AG04449 (cell line): ENCODE results near the gene TMEM214.
"Not testable (repeated sequence)": the region's sequence is repeated elsewhere in the genome, so short reads cannot be mapped to it uniquely, and the experiment has no call there.

Experiments used
- CTCF ChIA-PET: fragments of 350-600 bp; formaldehyde crosslinking; extraction: SDS; loops from one replicate; lab custom pipeline; 2021; ENCODE audit warnings: antibody characterized with exemption; lab: Yijun Ruan, JAX
- POLR2A ChIA-PET: fragments of 400-600, 350-600 bp; formaldehyde crosslinking; extraction: SDS; loops from one replicate; lab custom pipeline; 2020; ENCODE audit warnings: antibody characterized with exemption, inconsistent platforms; lab: Yijun Ruan, JAX
- DNase-seq: peaks from one replicate; pipeline ENCODE4 v3.0.0-alpha.2; 2010; ENCODE audit warnings: low read depth, low spot score
- H3K4me3 ChIP-seq: 2 replicates; pipeline ENCODE4 v1.5.1; 2011; ENCODE audit warnings: low read depth, mild to moderate bottlenecking, control low read depth, low read length
- CTCF ChIP-seq: IDR thresholded peaks from one replicate; pipeline ENCODE4 v1.5.1; 2011; ENCODE audit warnings: mild to moderate bottlenecking, moderate library complexity, low read length, control low read depth, inconsistent platforms; ENCODE audit not compliant: insufficient read depth; ENCODE audit errors: missing control alignments

Gene TMEM214

GRCh38 chr2:27073782-27074181 lies 41.0 kb downstream of the TMEM214 start:
- TF ChIP-seq CTCF = no peak
- ChIA-PET CTCF (interaction anchor here (0.9 to 4.2 kb wide), 2 partner anchors 12 to 27 kb away, joined by 3 to 40 read pairs; partner anchors contain the start of gene KHK), POLR2A (interaction anchor here (0.7 kb wide), 1 partner anchor 21 kb away, joined by 3 read pairs; no protein-coding TSS in a partner anchor)
- no peak overlapping the region for H3K4me3 ChIP-seq
- DNase-seq = no peak

- POLR2A ChIA-PET = no interaction called here
- no peak for DNase-seq
- TF ChIP-seq CTCF = no peak
- no peak overlapping the region for H3K4me3 ChIP-seq
- CTCF ChIA-PET = interaction anchor here (0.9 to 4.2 kb wide), 2 partner anchors 11 to 28 kb away, joined by 3 to 40 read pairs; partner anchors contain the start of gene KHK
Observed at GRCh38 chr2:27074738-27075565, 42.2 kb downstream of the TMEM214 start.

GRCh38 chr2:27075566-27075871 lies 42.8 kb downstream of the TMEM214 start:
- DNase-seq, H3K4me3 ChIP-seq, POLR2A ChIA-PET: not testable (repeated sequence)
- CTCF ChIA-PET = interaction anchor here (4.2 kb wide), 1 partner anchor 10 kb away, joined by 40 read pairs; the partner anchor contains the start of gene KHK

GRCh38 chr2:27076323-27076722 lies 43.6 kb downstream of the TMEM214 start:
- POLR2A ChIA-PET = interaction anchor here (0.6 to 1.0 kb wide), 2 partner anchors 9 to 15 kb away, joined by 3 read pairs; no protein-coding TSS in a partner anchor
- CTCF ChIA-PET = interaction anchor here (1.0 kb wide), 2 partner anchors 9 to 189 kb away, joined by 3 read pairs; no protein-coding TSS in a partner anchor
- DNase-seq = no peak
- TF ChIP-seq CTCF = no peak
- H3K4me3 ChIP-seq = no peak overlapping the region

- H3K4me3 ChIP-seq = no peak overlapping the region
- CTCF ChIA-PET = interaction anchor here (1.0 to 2.7 kb wide), 3 partner anchors 8 to 61 kb away, joined by 3 to 12 read pairs (median 11); partner anchors contain the start of gene KHK
- TF ChIP-seq CTCF = no peak
- DNase-seq = no peak
- POLR2A ChIA-PET = interaction anchor here (0.8 to 1.0 kb wide), 2 partner anchors 8 to 26 kb away, joined by 3 read pairs; no protein-coding TSS in a partner anchor
Observed at GRCh38 chr2:27077231-27077630, 44.5 kb downstream of the TMEM214 start.

GRCh38 chr2:27078267-27079194 lies 45.8 kb downstream of the TMEM214 start, which contains the start of gene EMILIN1:
Gene EMILIN1, plus strand, starts transcription at chr2:27078615. Its CDS starts 451 bp downstream, at chr2:27079066.
- peak; percentile 83 for DNase-seq
- peak; percentile 8 for TF ChIP-seq CTCF
- peak within 1 kb of the TSS; percentile 95 for H3K4me3 ChIP-seq
- ChIA-PET CTCF (interaction anchor here (0.8 to 2.9 kb wide), 12 partner anchors 9 to 233 kb away, joined by 3 to 13 read pairs (median 4); partner anchors contain the start of genes AGBL5 and KHK), POLR2A (interaction anchor here (0.6 to 2.7 kb wide), 8 partner anchors 10 to 139 kb away, joined by 3 to 26 read pairs (median 4); partner anchors contain the start of gene AGBL5)
